ENCODE measurements around the gene FAN1.
"Not testable (repeated sequence)": the region's sequence is repeated elsewhere in the genome, so short reads cannot be mapped to it uniquely, and the experiment has no call there.

Gene FAN1

GRCh38 chr15:30903497-30904187 lies at the start of gene FAN1:
Gene FAN1, plus strand, starts transcription at chr15:30903915. Its CDS starts 749 bp downstream, at chr15:30904664.
- peak; percentile 66 to 67 for DNase-seq (ENCODE audit: low read depth in 2 of 2)

GRCh38 chr15:30859091-30859874 lies 44.4 kb upstream of the FAN1 start:
- DNase-seq (ENCODE audit: low read depth in 2 of 2), result no peak

- DNase-seq (ENCODE audit: low read depth in 2 of 2), result no peak
Measured at GRCh38 chr15:30865257-30865656, 38.5 kb upstream of the FAN1 start.

GRCh38 chr15:30870681-30871080 lies 33.0 kb upstream of the FAN1 start:
- no peak for DNase-seq (ENCODE audit: low read depth in 2 of 2)

- no peak for DNase-seq (ENCODE audit: low read depth in 2 of 2)
Measured at GRCh38 chr15:30872341-30872748, 31.4 kb upstream of the FAN1 start.

GRCh38 chr15:30877070-30877469 lies 26.6 kb upstream of the FAN1 start:
- DNase-seq (ENCODE audit: low read depth in 2 of 2), result no peak

- DNase-seq (ENCODE audit: low read depth in 2 of 2), result no peak
Measured at GRCh38 chr15:30878515-30878914, 25.2 kb upstream of the FAN1 start.

- DNase-seq (ENCODE audit: low read depth in 2 of 2), result peak in 1 of 2 donors; percentile 16
Measured at GRCh38 chr15:30882849-30883433, 20.8 kb upstream of the FAN1 start.

GRCh38 chr15:30883666-30884065 lies 20.0 kb upstream of the FAN1 start:
- not testable (repeated sequence) for DNase-seq (ENCODE audit: low read depth in 2 of 2)

GRCh38 chr15:30885814-30886213 lies 17.9 kb upstream of the FAN1 start:
- no peak for DNase-seq (ENCODE audit: low read depth in 2 of 2)

- no peak for DNase-seq (ENCODE audit: low read depth in 2 of 2)
Measured at GRCh38 chr15:30889196-30889595, 14.5 kb upstream of the FAN1 start.

- DNase-seq (ENCODE audit: low read depth in 2 of 2), result no peak
Measured at GRCh38 chr15:30895461-30896210, 8.1 kb upstream of the FAN1 start.

GRCh38 chr15:30896211-30896606 lies 7.5 kb upstream of the FAN1 start:
- DNase-seq (ENCODE audit: low read depth in 2 of 2), result no peak

- DNase-seq (ENCODE audit: low read depth in 2 of 2), result no peak
Measured at GRCh38 chr15:30901889-30902288, 1.8 kb upstream of the FAN1 start.

- no peak for DNase-seq (ENCODE audit: low read depth in 2 of 2)
Measured at GRCh38 chr15:30904812-30905211, 1.1 kb downstream of the FAN1 start.

GRCh38 chr15:30905821-30906220 lies 2.1 kb downstream of the FAN1 start:
- DNase-seq (ENCODE audit: low read depth in 2 of 2), result no peak

- no peak for DNase-seq (ENCODE audit: low read depth in 2 of 2)
Measured at GRCh38 chr15:30906366-30906765, 2.7 kb downstream of the FAN1 start.

GRCh38 chr15:30913761-30914160 lies 10.0 kb downstream of the FAN1 start:
- DNase-seq (ENCODE audit: low read depth in 2 of 2), result no peak

- no peak for DNase-seq (ENCODE audit: low read depth in 2 of 2)
Measured at GRCh38 chr15:30917013-30917412, 13.3 kb downstream of the FAN1 start.

GRCh38 chr15:30917675-30918074 lies 14.0 kb downstream of the FAN1 start:
- no peak for DNase-seq (ENCODE audit: low read depth in 2 of 2)

GRCh38 chr15:30918366-30918765 lies 14.7 kb downstream of the FAN1 start:
- no peak for DNase-seq (ENCODE audit: low read depth in 2 of 2)

- DNase-seq (ENCODE audit: low read depth in 2 of 2), result no peak
Measured at GRCh38 chr15:30919877-30920550, 16.3 kb downstream of the FAN1 start.

Measured in stimulated activated CD8-positive, alpha-beta memory T cell treated with anti-CD3 and anti-CD28 coated beads, Interleukin-15, amount 100 ng/mL, for 4 hours (primary cell).